HCT116 (cell line): ENCODE results near the gene GH2. TPM values are rescaled to one million over a fixed set of nuclear protein-coding genes. Genes with fewer than 3 reads are reported as not detected.
"Not testable (repeated sequence)": the region's sequence is repeated elsewhere in the genome, so short reads cannot be mapped to it uniquely, and the experiment has no call there.

ENCODE experiments used
- ATAC-seq: fragments of 200-7000 bp; cut with Tn5 transposase; 2 replicates; pipeline ENCODE4 v1.9.1; 2020; ENCODE audit warnings: mild to moderate bottlenecking, moderate library complexity
- BruUV-seq: library from RNA; stranded (reverse); fragments of 400-500 nt; replicated peaks from 2 replicates; lab custom pipeline; 2021; lab: Mats Ljungman, UMichigan
- CTCF ChIA-PET: fragments of 300-600 bp; sonication (Branson Sonifier 250); formaldehyde crosslinking; loops from one replicate; lab custom pipeline; 2021; ENCODE audit warnings: antibody characterized with exemption; lab: Charles Lee
- POLR2A ChIA-PET: fragments of 300-600, 350-600 bp; sonication (Branson Sonifier 250); formaldehyde crosslinking; loops from one replicate; lab custom pipeline; 2021; ENCODE audit warnings: antibody characterized with exemption; lab: Charles Lee
- RAD21 ChIA-PET, 2 experiments: fragments of 300-600 bp; sonication (Branson Sonifier 250); formaldehyde crosslinking; loops; one replicate each; lab custom pipeline; 2023; ENCODE audit warnings: low total read pairs in 2 of 2; ENCODE audit not compliant: uncharacterized antibody in 2 of 2, unreplicated experiment in 2 of 2, low non-redundant PET in 1 of 2; lab: Charles Lee
- DNase-seq: peaks from one replicate; pipeline ENCODE4 v3.0.0-alpha.2; 2010; ENCODE audit warnings: low read depth, low spot score
- H2AFZ ChIP-seq: fragments of 200-600 bp; shearing (Covaris generic), sonication (generic); 2 replicates; pipeline ENCODE4 v1.6.1; 2017; ENCODE audit warnings: low read depth, mixed run types, mixed read lengths, antibody characterized with exemption, low read length; ENCODE audit not compliant: poor library complexity, severe bottlenecking
- H3K27ac ChIP-seq: 2 replicates; pipeline ENCODE4 v1.5.1; 2012; ENCODE audit warnings: low read depth, low read length
- H3K27me3 ChIP-seq: fragments of 200-600 bp; sonication (generic); 2 replicates; pipeline ENCODE4 v1.6.1; 2016; ENCODE audit warnings: mixed run types, low read length, mixed read lengths; ENCODE audit not compliant: insufficient read depth
- H3K36me3 ChIP-seq, 2 experiments: fragments of 200-500 bp in 1 of 2; fragments of 200-600 bp in 1 of 2; sonication (Bioruptor generic) in 1 of 2; sonication (generic) in 1 of 2; 2 replicates each; pipeline versions ENCODE4 v1.5.1 to v1.6.1; 2014 to 2016; ENCODE audit warnings: low read length in 2 of 2, inconsistent platforms in 1 of 2, mixed read lengths in 1 of 2, mixed run types in 1 of 2; ENCODE audit not compliant: insufficient read depth in 2 of 2, control insufficient read depth in 1 of 2
- H3K4me1 ChIP-seq, 2 experiments: fragments of 200-600 bp in 1 of 2; sonication (generic) in 1 of 2; 2 replicates each; pipeline versions ENCODE4 v1.5.1 to v1.6.1; 2012 to 2017; ENCODE audit warnings: low read length in 2 of 2, inconsistent platforms in 1 of 2, mild to moderate bottlenecking in 1 of 2, mixed read lengths in 1 of 2, mixed run types in 1 of 2, moderate library complexity in 1 of 2; ENCODE audit not compliant: insufficient read depth in 2 of 2, control insufficient read depth in 1 of 2
- H3K4me2 ChIP-seq: fragments of 200-600 bp; sonication (generic); 2 replicates; pipeline ENCODE4 v1.6.1; 2017; ENCODE audit warnings: mixed run types, low read length, mixed read lengths
- H3K4me3 ChIP-seq, 2 experiments: fragments of 200-600 bp in 1 of 2; sonication (generic) in 1 of 2; replicated peaks in 1 of 2; 2 replicates each; pipeline ENCODE4 v1.5.1; 2011 to 2016; ENCODE audit warnings: low read length in 2 of 2, control low read depth in 1 of 2, low read depth in 1 of 2, mild to moderate bottlenecking in 1 of 2, mixed read lengths in 1 of 2, mixed run types in 1 of 2
- H3K79me2 ChIP-seq: fragments of 200-600 bp; sonication (generic); 2 replicates; pipeline ENCODE4 v1.6.1; 2017; ENCODE audit warnings: mild to moderate bottlenecking, mixed run types, low read length, moderate library complexity, mixed read lengths; ENCODE audit not compliant: insufficient read depth
- H3K9ac ChIP-seq: fragments of 200-600 bp; sonication (generic); 2 replicates; pipeline ENCODE4 v1.6.1; 2016; ENCODE audit warnings: low read length, mixed read lengths
- H3K9me2 ChIP-seq: fragments of 200-600 bp; sonication (generic), shearing (Covaris generic); 2 replicates; pipeline ENCODE4 v1.6.1; 2017; ENCODE audit warnings: mixed run types, mild to moderate bottlenecking, moderate library complexity; ENCODE audit not compliant: insufficient read depth
- H3K9me3 ChIP-seq, 2 experiments: fragments of 200-500 bp in 1 of 2; fragments of 200-600 bp in 1 of 2; sonication (Bioruptor generic) in 1 of 2; sonication (generic) in 1 of 2; 2 replicates each; pipeline ENCODE4 v1.6.1; 2014 to 2017; ENCODE audit warnings: low read length in 2 of 2, mixed read lengths in 2 of 2, inconsistent platforms in 1 of 2, low read depth in 1 of 2, mild to moderate bottlenecking in 1 of 2, mixed run types in 1 of 2, moderate library complexity in 1 of 2; ENCODE audit not compliant: control insufficient read depth in 1 of 2, insufficient read depth in 1 of 2
- H4K20me1 ChIP-seq: fragments of 200-600 bp; sonication (generic), shearing (Covaris generic); 2 replicates; pipeline ENCODE4 v1.6.1; 2017; ENCODE audit warnings: mixed run types, mild to moderate bottlenecking, moderate library complexity; ENCODE audit not compliant: insufficient read depth
- ATF3 ChIP-seq: IDR thresholded peaks from 2 replicates; pipeline ENCODE4 v1.6.1; 2012
- CEBPB ChIP-seq: IDR thresholded peaks from 2 replicates; pipeline ENCODE4 v1.6.1; 2012; ENCODE audit warnings: low read depth
- EGR1 ChIP-seq: IDR thresholded peaks from 2 replicates; pipeline ENCODE4 v1.6.1; 2012; ENCODE audit warnings: low read depth
- ELF1 ChIP-seq: IDR thresholded peaks from 2 replicates; pipeline ENCODE4 v1.6.1; 2012; ENCODE audit warnings: low read depth, borderline replicate concordance
- EZH2 ChIP-seq: fragments of 200-600 bp; sonication (generic); IDR thresholded peaks from 2 replicates; pipeline ENCODE4 v1.6.1; 2017; ENCODE audit warnings: antibody characterized with exemption, mixed run types
- EZH2phosphoT487 ChIP-seq: fragments of 200-600 bp; IDR thresholded peaks from 2 replicates; pipeline ENCODE4 v1.6.1; 2018; ENCODE audit warnings: antibody characterized with exemption, borderline replicate concordance
- MAX ChIP-seq: IDR thresholded peaks from 2 replicates; pipeline ENCODE4 v1.6.1; 2012
- POLR2AphosphoS5 ChIP-seq: IDR thresholded peaks from 2 replicates; pipeline ENCODE4 v1.6.1; 2011; ENCODE audit warnings: mild to moderate bottlenecking, low read depth, low read length, moderate library complexity
- SRF ChIP-seq: IDR thresholded peaks from 2 replicates; pipeline ENCODE4 v1.6.1; 2012; ENCODE audit warnings: low read depth
- TCF7L2 ChIP-seq: IDR thresholded peaks from 2 replicates; pipeline ENCODE4 v1.7.0; 2011; ENCODE audit warnings: borderline replicate concordance, inconsistent platforms; ENCODE audit not compliant: insufficient read depth, insufficient read length; ENCODE audit errors: extremely low read depth
- YY1 ChIP-seq: IDR thresholded peaks from 2 replicates; pipeline ENCODE4 v1.6.1; 2011; ENCODE audit warnings: low read length, low read depth, moderate library complexity, mild to moderate bottlenecking; ENCODE audit not compliant: insufficient replicate concordance; ENCODE audit errors: extremely low read depth
- ZFX ChIP-seq: fragments of 450-650 bp; IDR thresholded peaks from 2 replicates; pipeline ENCODE4 v1.6.1; 2017
- ZNF274 ChIP-seq: fragments of 200-500 bp; sonication (Bioruptor generic); IDR thresholded peaks from 2 replicates; pipeline ENCODE4 v1.6.1; 2014; ENCODE audit warnings: mild to moderate bottlenecking, low read depth, low read length, inconsistent platforms
- intact Hi-C: fragments of 100-400 bp; cut with micrococcal nuclease; formaldehyde crosslinking; loops from 2 replicates; pipeline ENCODE4 v1.10.0; 2022
- total RNA-seq: library from RNA; stranded (reverse); gene quantifications from one replicate; pipeline ENCODE4 v1.2.1, GENCODE V29; 2021; ENCODE audit not compliant: unreplicated experiment

GH2 gene
- total RNA-seq, 1 experiment from 2014 or later: not detected

- BruUV-seq: no TSS peak
- no peak overlapping the region for H3K4me3 ChIP-seq
- intact Hi-C loops: no loop called here
- TF ChIP-seq TCF7L2 (no peak), ELF1 (no peak), MAX (no peak), EZH2phosphoT487 (no peak), SRF (no peak), ZNF274 (no peak), EGR1 (no peak), ATF3 (no peak), CEBPB (no peak), YY1 (no peak), EZH2 (no peak), ZFX (no peak), POLR2AphosphoS5 (no peak)
- H3K9me2 ChIP-seq: no peaks in the 10 kb centered on the region
- ATAC-seq: no peak
- RAD21 ChIA-PET: no interaction called here
- no peak for DNase-seq
- CTCF ChIA-PET: interaction anchor here (1.1 to 1.2 kb wide), 2 partner anchors 21 to 208 kb away, joined by 3 read pairs; no protein-coding TSS in a partner anchor
- H3K9ac ChIP-seq: no peak overlapping the region
- no peaks in the 10 kb centered on the region for H3K27me3 ChIP-seq
- H4K20me1 ChIP-seq: no peaks in the 10 kb centered on the region
- H2AFZ ChIP-seq: no peak overlapping the region
- no peaks in the 10 kb centered on the region for H3K79me2 ChIP-seq
- no peak overlapping the region for H3K4me2 ChIP-seq
- POLR2A ChIA-PET: no interaction called here
- H3K36me3 ChIP-seq: no peaks in the 10 kb centered on the region
- no peaks in the 10 kb centered on the region for H3K9me3 ChIP-seq
- no peak overlapping the region for H3K27ac ChIP-seq
- H3K4me1 ChIP-seq: no peaks in the 10 kb centered on the region
These were observed 43.9 kb upstream of the GH2 start for GRCh38 chr17:63925615-63926014.

GRCh38 chr17:63922402-63922801 lies 40.7 kb upstream of the GH2 start:
- H2AFZ ChIP-seq, H3K79me2 ChIP-seq, H3K9ac ChIP-seq, H3K4me2 ChIP-seq, H3K9me2 ChIP-seq, H3K27me3 ChIP-seq, H4K20me1 ChIP-seq, H3K4me1 ChIP-seq, RAD21 ChIA-PET, H3K36me3 ChIP-seq, H3K27ac ChIP-seq, ATAC-seq, intact Hi-C loops, H3K9me3 ChIP-seq, BruUV-seq, H3K4me3 ChIP-seq, DNase-seq: not testable (repeated sequence)
- POLR2A ChIA-PET: interaction anchor here (1.0 kb wide), 1 partner anchor 28 kb away, joined by 6 read pairs; no protein-coding TSS in a partner anchor
- CTCF ChIA-PET: interaction anchor here (1.6 to 1.7 kb wide), 2 partner anchors 24 to 211 kb away, joined by 4 to 6 read pairs; no protein-coding TSS in a partner anchor

- intact Hi-C loops: not testable (repeated sequence)
- RAD21 ChIA-PET: interaction anchor here in 1 of 2 experiments (1.9 kb wide), 1 partner anchor 25 kb away, joined by 9 read pairs; no protein-coding TSS in a partner anchor
These were observed 39.0 kb upstream of the GH2 start for GRCh38 chr17:63920779-63921178.

More at GRCh38 chr17:63920779-63921178, 39.0 kb upstream of the GH2 start:
- H2AFZ ChIP-seq, H3K27me3 ChIP-seq, H3K4me1 ChIP-seq, H3K9me2 ChIP-seq, H3K27ac ChIP-seq, POLR2A ChIA-PET, H3K36me3 ChIP-seq, H3K9ac ChIP-seq, H3K9me3 ChIP-seq, H3K4me3 ChIP-seq, H4K20me1 ChIP-seq, BruUV-seq, H3K79me2 ChIP-seq, DNase-seq, H3K4me2 ChIP-seq, ATAC-seq: not testable (repeated sequence)
- CTCF ChIA-PET: interaction anchor here (1.6 to 3.9 kb wide), 5 partner anchors 9 to 212 kb away, joined by 4 to 90 read pairs (median 69); no protein-coding TSS in a partner anchor
